Tibial nerve (tissue), 4 donors: ENCODE measurements around the gene ACTN1. TPM values are rescaled to one million over a fixed set of nuclear protein-coding genes. Genes with fewer than 3 reads are reported as not detected.

Source experiments
- DNase-seq, 2 donors: peaks; one replicate each; pipeline ENCODE4 v3.0.0-alpha.2; 2019; ENCODE audit warnings: low spot score in 2 of 2
- H3K27ac ChIP-seq, 4 donors: fragments of 200-600 bp; sonication (generic) in 3 of 4; one replicate each; pipeline ENCODE4 v1.5.1; 2017 to 2019; ENCODE audit warnings: mild to moderate bottlenecking in 1 of 4
- H3K27me3 ChIP-seq, 2 donors: fragments of 200-600 bp; sonication (generic) in 1 of 2; one replicate each; pipeline versions ENCODE4 v1.5.1 to v1.6.0; 2017 to 2019
- H3K36me3 ChIP-seq, 3 donors: fragments of 200-600 bp; sonication (generic); one replicate each; pipeline ENCODE4 v1.5.1; 2018 to 2019
- H3K4me1 ChIP-seq, 4 donors: fragments of 200-600 bp; sonication (generic) in 3 of 4; one replicate each; pipeline ENCODE4 v1.5.1; 2017 to 2019
- H3K4me3 ChIP-seq, 4 donors: fragments of 200-600 bp; sonication (generic) in 3 of 4; one replicate each; pipeline ENCODE4 v1.5.1; 2017 to 2019; ENCODE audit warnings: mild to moderate bottlenecking in 1 of 4, moderate library complexity in 1 of 4
- H3K9me3 ChIP-seq, 4 donors: fragments of 200-600 bp; sonication (generic) in 3 of 4; one replicate each; pipeline ENCODE4 v1.5.1; 2017 to 2019
- EP300 ChIP-seq, 2 donors: sonication (generic); formaldehyde crosslinking; IDR thresholded peaks; one replicate each; pipeline ENCODE4 v1.6.1; 2017; ENCODE audit warnings: antibody characterized with exemption in 2 of 2, mild to moderate bottlenecking in 1 of 2
- POLR2A ChIP-seq, 2 donors: fragments of 450-650 bp; IDR thresholded peaks; one replicate each; pipeline ENCODE4 v1.6.1; 2017; ENCODE audit warnings: antibody characterized with exemption in 2 of 2, mild to moderate bottlenecking in 2 of 2, moderate library complexity in 2 of 2
- WGBS, 2 donors: methylation state at CpG; one replicate each; pipeline ENCODE4 v1.1.5; 2018; 5-methylcytosine and 5-hydroxymethylcytosine counted together
- total RNA-seq, 4 donors: library from RNA; depleted of rRNA; stranded (reverse); fragments of >200 nt; gene quantifications; one replicate each; pipeline ENCODE4 v1.1.0, GENCODE V29; 2016
- TF ChIP-seq, protein P1 (sequence below), 5 experiments: fragments of 200-600 bp in 3 of 5; fragments of 450-650 bp in 2 of 5; sonication (generic) in 3 of 5; IDR thresholded peaks; one replicate each; pipeline ENCODE4 v1.5.1; 2016 to 2019; ENCODE audit warnings: antibody characterized with exemption in 5 of 5, mild to moderate bottlenecking in 3 of 5, moderate library complexity in 2 of 5

Gene ACTN1
- total RNA-seq, 4 donors from 2014 or later: 130 to 273 (median 152) TPM

DNA sequence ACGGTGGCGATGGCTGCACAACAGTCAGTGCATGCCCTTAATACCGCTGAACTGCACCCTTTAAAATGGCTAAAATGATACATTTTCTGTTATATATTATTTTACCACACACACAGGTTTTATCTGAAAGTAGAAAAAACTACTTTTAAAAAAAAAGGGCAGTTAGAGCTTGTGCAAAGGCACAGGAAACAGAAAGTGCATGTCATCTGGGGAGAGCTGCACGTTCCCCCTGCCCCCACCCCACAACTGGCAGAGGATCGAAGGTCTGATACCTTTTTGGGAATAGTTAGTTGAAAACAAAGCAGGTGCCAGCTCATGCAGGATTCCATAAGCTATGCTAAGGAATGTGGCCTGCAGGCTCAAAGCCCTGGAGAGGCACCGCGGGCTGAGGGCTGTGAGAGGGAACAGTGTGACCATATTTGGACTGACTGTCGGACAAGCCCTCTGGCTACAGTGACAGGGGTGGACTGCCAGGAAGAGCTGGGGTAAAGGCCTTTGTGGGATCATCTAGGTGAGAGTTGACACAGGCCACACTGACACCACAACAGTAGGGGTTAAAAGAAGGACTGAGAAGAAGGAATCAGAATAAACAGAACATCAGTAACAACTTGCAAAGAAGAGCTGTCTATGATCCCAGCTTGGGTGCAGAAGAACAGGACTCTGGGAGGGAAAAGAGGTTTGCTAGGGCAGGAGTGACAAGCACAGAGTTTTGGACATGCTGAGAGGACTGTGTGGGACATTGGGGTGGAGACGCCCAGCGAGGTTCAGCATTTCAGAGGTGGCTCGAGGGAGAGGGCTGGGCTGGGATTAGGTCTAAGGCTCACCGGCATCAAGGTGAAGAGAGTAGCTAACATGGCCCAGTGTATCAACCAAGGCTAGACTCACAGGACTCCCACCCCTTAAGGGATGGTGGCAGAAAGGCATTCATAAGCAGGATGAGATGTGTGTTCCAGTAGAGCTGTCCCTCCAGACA, 54.6 kb downstream of the ACTN1 start:
- Histone ChIP-seq H3K27ac (peak overlapping the region in 1 of 4 donors; percentile 46), H3K36me3 (peaks cover 0 to 31% (median 0%) of the 10 kb centered on the region in 3 donors), H3K27me3 (no peaks in the 10 kb centered on the region), H3K4me3 (no peak overlapping the region), H3K4me1 (peaks cover 0 to 20% (median 9%) of the 10 kb centered on the region in 4 donors), H3K9me3 (peaks cover 0 to 6% (median 0%) of the 10 kb centered on the region in 4 donors)
- WGBS, 2 donors: 74 to 78% methylated on average over 12 of the region's 12 CpGs
- no peak for TF ChIP-seq EP300 (IDR thresholded peaks at IDR 0.05)
- TF ChIP-seq POLR2A (IDR thresholded peaks at IDR 0.05): no peak
- TF ChIP-seq, protein P1, sequence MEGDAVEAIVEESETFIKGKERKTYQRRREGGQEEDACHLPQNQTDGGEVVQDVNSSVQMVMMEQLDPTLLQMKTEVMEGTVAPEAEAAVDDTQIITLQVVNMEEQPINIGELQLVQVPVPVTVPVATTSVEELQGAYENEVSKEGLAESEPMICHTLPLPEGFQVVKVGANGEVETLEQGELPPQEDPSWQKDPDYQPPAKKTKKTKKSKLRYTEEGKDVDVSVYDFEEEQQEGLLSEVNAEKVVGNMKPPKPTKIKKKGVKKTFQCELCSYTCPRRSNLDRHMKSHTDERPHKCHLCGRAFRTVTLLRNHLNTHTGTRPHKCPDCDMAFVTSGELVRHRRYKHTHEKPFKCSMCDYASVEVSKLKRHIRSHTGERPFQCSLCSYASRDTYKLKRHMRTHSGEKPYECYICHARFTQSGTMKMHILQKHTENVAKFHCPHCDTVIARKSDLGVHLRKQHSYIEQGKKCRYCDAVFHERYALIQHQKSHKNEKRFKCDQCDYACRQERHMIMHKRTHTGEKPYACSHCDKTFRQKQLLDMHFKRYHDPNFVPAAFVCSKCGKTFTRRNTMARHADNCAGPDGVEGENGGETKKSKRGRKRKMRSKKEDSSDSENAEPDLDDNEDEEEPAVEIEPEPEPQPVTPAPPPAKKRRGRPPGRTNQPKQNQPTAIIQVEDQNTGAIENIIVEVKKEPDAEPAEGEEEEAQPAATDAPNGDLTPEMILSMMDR (IDR thresholded peaks at IDR 0.05): no peak
- no peak for DNase-seq

DNA sequence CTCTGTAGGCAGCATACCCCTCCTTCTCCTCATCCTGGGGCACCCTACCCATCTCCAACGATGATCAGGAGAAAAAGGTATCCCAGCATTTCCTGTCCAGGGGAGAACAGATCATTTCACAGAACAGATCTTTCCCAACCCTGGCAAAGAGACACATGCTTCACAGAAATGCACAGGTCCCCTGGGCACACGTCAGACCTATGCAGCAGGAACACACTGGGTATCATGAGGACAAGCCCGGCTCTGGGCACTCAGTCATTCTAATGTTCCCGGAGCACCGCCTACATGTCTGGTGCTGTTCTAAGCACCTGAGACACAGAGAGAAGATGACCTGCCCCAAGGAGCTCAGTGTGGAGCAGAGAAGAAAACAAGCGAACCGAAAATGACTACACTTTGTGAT, 56.2 kb downstream of the ACTN1 start:
- DNase-seq: no peak
- TF ChIP-seq, protein P1 (IDR thresholded peaks at IDR 0.05): no peak
- TF ChIP-seq POLR2A (IDR thresholded peaks at IDR 0.05) (no peak), EP300 (IDR thresholded peaks at IDR 0.05) (no peak)
- Histone ChIP-seq H3K4me3 (no peak overlapping the region), H3K36me3 (peaks cover 0 to 31% (median 0%) of the 10 kb centered on the region in 3 donors), H3K27me3 (no peaks in the 10 kb centered on the region), H3K9me3 (peaks cover 0 to 6% (median 0%) of the 10 kb centered on the region in 4 donors), H3K27ac (peak overlapping the region in 2 of 4 donors; percentile 13 to 46), H3K4me1 (peaks cover 0 to 14% (median 6%) of the 10 kb centered on the region in 4 donors)
- WGBS, 2 donors: 82 to 84% methylated on average over 7 of the region's 7 CpGs

DNA sequence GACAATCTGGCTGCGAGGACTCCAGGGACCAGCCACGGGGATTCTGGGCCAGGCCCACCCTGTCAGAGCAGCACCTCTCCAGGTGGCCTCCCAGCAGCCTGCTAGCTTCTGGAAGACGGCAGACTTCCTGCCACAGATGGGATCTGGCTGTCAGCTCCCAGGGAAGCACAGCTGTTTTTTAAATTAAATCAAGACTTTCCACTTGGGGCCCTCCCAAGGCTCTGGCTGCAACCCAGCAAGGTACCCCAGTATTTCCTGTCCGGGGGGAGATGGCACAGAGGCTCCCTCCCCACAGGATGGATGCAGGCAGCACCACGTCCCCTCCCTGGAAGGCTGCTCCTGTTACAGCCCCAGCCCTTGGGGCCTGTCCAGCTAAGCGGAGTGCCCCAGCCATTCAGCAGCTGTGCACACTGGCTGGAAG, 56.9 kb downstream of the ACTN1 start:
- no peak for DNase-seq
- Histone ChIP-seq H3K27ac (peak overlapping the region in 1 of 4 donors; percentile 46), H3K4me3 (no peak overlapping the region), H3K36me3 (peaks cover 0 to 31% (median 0%) of the 10 kb centered on the region in 3 donors), H3K4me1 (peaks cover 0 to 14% (median 5%) of the 10 kb centered on the region in 4 donors), H3K9me3 (peaks cover 0 to 6% (median 0%) of the 10 kb centered on the region in 4 donors), H3K27me3 (no peaks in the 10 kb centered on the region)
- TF ChIP-seq POLR2A (IDR thresholded peaks at IDR 0.05): no peak
- 65 to 67% methylated on average over 3 to 5 of the region's 6 CpGs for WGBS, 2 donors

DNA sequence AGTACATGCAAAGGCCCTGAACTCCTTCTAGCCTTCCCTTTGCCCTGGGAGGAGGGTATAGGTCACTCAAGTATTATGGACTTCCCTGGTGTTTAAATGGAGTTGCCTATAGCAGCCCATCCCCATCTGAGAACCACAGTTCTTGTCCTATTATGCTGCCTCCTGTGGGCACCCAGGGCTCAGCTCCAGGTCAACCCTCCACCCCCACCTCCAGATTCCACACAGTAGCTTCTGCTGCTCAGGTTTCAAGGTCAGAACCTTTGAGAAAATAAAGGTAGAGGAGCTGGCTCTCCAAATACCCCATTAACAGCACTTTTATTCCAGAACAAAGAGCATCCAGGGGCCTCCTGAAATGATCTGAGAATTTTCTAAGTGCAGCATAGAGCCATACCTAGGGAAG, 57.4 kb downstream of the ACTN1 start:
- Histone ChIP-seq H3K27ac (peak overlapping the region in 1 of 4 donors; percentile 34), H3K4me1 (peaks cover 0 to 14% (median 5%) of the 10 kb centered on the region in 4 donors), H3K36me3 (peaks cover 0 to 31% (median 0%) of the 10 kb centered on the region in 3 donors)

DNA sequence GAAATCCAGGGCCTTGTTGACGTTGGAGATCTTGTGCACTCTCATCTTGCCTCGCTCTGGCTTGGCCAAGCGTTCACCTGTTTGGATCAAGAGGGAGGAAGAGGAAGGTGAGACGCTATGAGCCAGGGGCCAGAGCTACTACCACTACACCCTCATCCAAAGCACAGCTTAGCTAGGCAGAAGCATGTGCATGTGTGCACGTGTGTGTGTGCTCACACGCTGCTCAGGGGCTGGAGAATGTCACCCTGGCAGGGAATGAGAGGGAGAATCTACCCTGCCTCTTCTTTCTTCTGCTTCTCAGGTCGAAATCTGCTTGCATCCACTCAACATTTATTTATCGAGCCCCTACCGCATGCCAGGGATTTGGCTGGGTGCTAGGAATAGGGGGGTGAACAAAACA, 58.1 kb downstream of the ACTN1 start:
- 90 to 94% methylated on average over 9 of the region's 9 CpGs for WGBS, 2 donors
- no peak overlapping the region for H3K27ac ChIP-seq

More for the DNA sequence above, 57.4 kb downstream of the ACTN1 start:
- Histone ChIP-seq H3K4me3 (no peak overlapping the region), H3K9me3 (peaks cover 0 to 6% (median 0%) of the 10 kb centered on the region in 4 donors), H3K27me3 (no peaks in the 10 kb centered on the region)
- no peak for TF ChIP-seq POLR2A (IDR thresholded peaks at IDR 0.05)
- TF ChIP-seq EP300 (IDR thresholded peaks at IDR 0.05): no peak
- TF ChIP-seq, protein P1 (IDR thresholded peaks at IDR 0.05): no peak
- no peak for DNase-seq

More for the DNA sequence above, 58.1 kb downstream of the ACTN1 start:
- H3K36me3 ChIP-seq: peaks cover 0 to 27% (median 0%) of the 10 kb centered on the region in 3 donors
- no peaks in the 10 kb centered on the region for H3K27me3 ChIP-seq
- no peak for DNase-seq
- no peak overlapping the region for H3K4me3 ChIP-seq
- H3K9me3 ChIP-seq: peaks cover 0 to 3% (median 0%) of the 10 kb centered on the region in 4 donors
- H3K4me1 ChIP-seq: peaks cover 0 to 14% (median 5%) of the 10 kb centered on the region in 4 donors
- TF ChIP-seq, protein P1 (IDR thresholded peaks at IDR 0.05): no peak
- no peak for TF ChIP-seq POLR2A (IDR thresholded peaks at IDR 0.05)
- TF ChIP-seq EP300 (IDR thresholded peaks at IDR 0.05): no peak
